ENCODE measurements around the gene MYO9A. TPM values are rescaled to one million over a fixed set of nuclear protein-coding genes. Genes with fewer than 3 reads are reported as not detected.
"Not testable (repeated sequence)": the region's sequence is repeated elsewhere in the genome, so short reads cannot be mapped to it uniquely, and the experiment has no call there.

The MYO9A gene
- polyA plus RNA-seq, 2 donors, result 2.6 to 4.3 TPM

DNA sequence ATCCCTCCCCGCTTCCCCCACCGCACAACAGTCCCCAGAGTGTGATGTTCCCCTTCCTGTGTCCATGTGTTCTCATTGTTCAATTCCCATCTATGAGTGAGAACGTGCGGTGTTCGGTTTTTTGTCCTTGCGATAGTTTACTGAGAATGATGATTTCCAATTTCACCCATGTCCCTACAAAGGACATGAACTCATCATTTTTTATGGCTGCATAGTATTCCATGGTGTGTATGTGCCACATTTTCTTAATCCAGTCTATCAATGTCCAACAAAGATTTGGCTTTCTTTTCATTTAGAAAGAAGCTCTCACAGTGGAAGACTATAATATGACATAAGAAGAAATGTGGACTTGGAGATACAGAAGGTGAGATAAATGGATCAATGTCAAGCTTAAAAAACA, 119.2 kb downstream of the MYO9A start:
- H3K27ac ChIP-seq (ENCODE audit: low read depth in 2 of 2, low read length in 1 of 2); H3K4me3 ChIP-seq (ENCODE audit: low read depth in 1 of 2, low read length in 2 of 2); H3K36me3 ChIP-seq (ENCODE audit: control insufficient read depth in 2 of 2, insufficient read depth in 2 of 2, low read length in 1 of 2); H3K4me1 ChIP-seq (ENCODE audit: control insufficient read depth in 2 of 2, insufficient read depth in 2 of 2, low read length in 1 of 2); H3K27me3 ChIP-seq (ENCODE audit: control insufficient read depth in 1 of 2, insufficient read depth in 2 of 2, low read length in 2 of 2); H3K9me3 ChIP-seq (ENCODE audit: control insufficient read depth in 2 of 2, insufficient read depth in 1 of 2, low read depth in 1 of 2, low read length in 1 of 2): not testable (repeated sequence)
- WGBS, 2 donors, result 90 to 96% methylated on average over 4 to 5 of the region's 6 CpGs

DNA sequence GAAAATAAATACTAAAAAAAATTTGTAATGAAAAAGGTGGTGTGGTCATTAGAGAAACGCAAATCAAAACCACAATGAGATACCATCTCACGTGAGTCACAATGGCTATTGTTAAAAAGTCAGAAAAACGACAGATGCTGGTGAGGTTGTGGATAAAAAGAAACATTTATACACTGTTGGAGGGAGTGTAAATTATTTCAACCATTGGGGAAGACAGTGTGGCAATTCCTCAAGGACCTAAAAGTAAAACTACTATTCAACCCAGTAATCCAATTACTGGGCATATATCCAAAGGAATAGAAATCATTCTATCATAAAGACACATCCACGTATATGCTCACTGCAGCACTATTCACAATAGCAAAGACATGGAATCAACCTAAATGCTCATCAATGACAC, 120.3 kb downstream of the MYO9A start:
- no peak overlapping the region for H3K4me3 ChIP-seq (ENCODE audit: low read depth in 1 of 2, low read length in 2 of 2)
- H3K27ac ChIP-seq (ENCODE audit: low read depth in 2 of 2, low read length in 1 of 2), result no peak overlapping the region
- H3K36me3 ChIP-seq (ENCODE audit: control insufficient read depth in 2 of 2, insufficient read depth in 2 of 2, low read length in 1 of 2), result no peaks in the 10 kb centered on the region
- WGBS, 2 donors, result 74 to 80% methylated on average over 4 of the region's 4 CpGs
- no peaks in the 10 kb centered on the region for H3K9me3 ChIP-seq (ENCODE audit: control insufficient read depth in 2 of 2, insufficient read depth in 1 of 2, low read depth in 1 of 2, low read length in 1 of 2)
- H3K27me3 ChIP-seq (ENCODE audit: control insufficient read depth in 1 of 2, insufficient read depth in 2 of 2, low read length in 2 of 2), result no peaks in the 10 kb centered on the region
- no peaks in the 10 kb centered on the region for H3K4me1 ChIP-seq (ENCODE audit: control insufficient read depth in 2 of 2, insufficient read depth in 2 of 2, low read length in 1 of 2)

DNA sequence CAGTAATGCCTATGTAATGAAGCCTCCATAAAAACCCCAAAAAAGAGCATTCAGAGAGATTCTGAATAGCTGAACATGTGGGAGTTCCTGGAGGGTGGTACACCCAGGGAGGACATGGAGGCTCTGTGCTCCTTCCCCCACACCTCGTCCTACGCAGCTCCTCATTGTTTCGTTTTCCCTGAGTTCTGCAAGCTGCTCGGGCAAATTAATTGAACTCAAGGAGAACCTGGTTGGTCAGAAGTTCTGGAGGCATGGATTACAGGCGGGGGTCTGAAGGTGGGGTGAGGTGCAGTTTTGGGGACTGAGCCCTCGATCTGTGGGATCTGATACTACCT, 142.2 kb downstream of the MYO9A start:
- Histone ChIP-seq H3K27me3 (ENCODE audit: control insufficient read depth in 1 of 2, insufficient read depth in 2 of 2, low read length in 2 of 2) (no peaks in the 10 kb centered on the region), H3K36me3 (ENCODE audit: control insufficient read depth in 2 of 2, insufficient read depth in 2 of 2, low read length in 1 of 2) (peaks cover 0 to 7% of the 10 kb centered on the region in 2 donors), H3K9me3 (ENCODE audit: control insufficient read depth in 2 of 2, insufficient read depth in 1 of 2, low read depth in 1 of 2, low read length in 1 of 2) (no peaks in the 10 kb centered on the region), H3K4me1 (ENCODE audit: control insufficient read depth in 2 of 2, insufficient read depth in 2 of 2, low read length in 1 of 2) (no peaks in the 10 kb centered on the region), H3K4me3 (ENCODE audit: low read depth in 1 of 2, low read length in 2 of 2) (no peak overlapping the region), H3K27ac (ENCODE audit: low read depth in 2 of 2, low read length in 1 of 2) (peak overlapping the region; percentile 42 to 77)
- 86 to 95% methylated on average over 6 of the region's 6 CpGs for WGBS, 2 donors

DNA sequence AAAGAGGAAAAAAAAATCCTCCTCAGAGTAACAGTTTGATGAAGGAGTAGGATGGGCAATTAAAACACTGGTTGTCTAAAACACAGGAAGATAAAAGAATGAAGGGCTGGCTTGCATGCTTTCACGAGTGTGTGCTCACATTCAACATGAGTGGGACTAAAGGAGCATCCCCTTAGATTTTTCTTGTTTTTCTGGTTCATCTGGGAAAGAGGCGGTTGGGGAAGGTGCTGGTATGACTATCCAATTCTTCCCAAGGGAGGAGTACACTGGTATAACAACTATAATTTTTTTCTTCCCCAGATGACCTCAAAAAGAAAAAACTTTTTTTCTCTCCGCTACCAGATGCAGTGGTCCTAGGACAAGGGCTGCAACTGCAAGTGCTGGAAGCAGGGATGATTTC, 143.7 kb downstream of the MYO9A start:
- H3K4me3 ChIP-seq (ENCODE audit: low read depth in 1 of 2, low read length in 2 of 2), result no peak overlapping the region
- H3K4me1 ChIP-seq (ENCODE audit: control insufficient read depth in 2 of 2, insufficient read depth in 2 of 2, low read length in 1 of 2), result no peaks in the 10 kb centered on the region
- H3K27me3 ChIP-seq (ENCODE audit: control insufficient read depth in 1 of 2, insufficient read depth in 2 of 2, low read length in 2 of 2), result no peaks in the 10 kb centered on the region
- H3K36me3 ChIP-seq (ENCODE audit: control insufficient read depth in 2 of 2, insufficient read depth in 2 of 2, low read length in 1 of 2), result peaks cover 0 to 7% of the 10 kb centered on the region in 2 donors
- 89 to 96% methylated on average over 3 of the region's 3 CpGs for WGBS, 2 donors
- H3K9me3 ChIP-seq (ENCODE audit: control insufficient read depth in 2 of 2, insufficient read depth in 1 of 2, low read depth in 1 of 2, low read length in 1 of 2), result no peaks in the 10 kb centered on the region
- no peak overlapping the region for H3K27ac ChIP-seq (ENCODE audit: low read depth in 2 of 2, low read length in 1 of 2)

DNA sequence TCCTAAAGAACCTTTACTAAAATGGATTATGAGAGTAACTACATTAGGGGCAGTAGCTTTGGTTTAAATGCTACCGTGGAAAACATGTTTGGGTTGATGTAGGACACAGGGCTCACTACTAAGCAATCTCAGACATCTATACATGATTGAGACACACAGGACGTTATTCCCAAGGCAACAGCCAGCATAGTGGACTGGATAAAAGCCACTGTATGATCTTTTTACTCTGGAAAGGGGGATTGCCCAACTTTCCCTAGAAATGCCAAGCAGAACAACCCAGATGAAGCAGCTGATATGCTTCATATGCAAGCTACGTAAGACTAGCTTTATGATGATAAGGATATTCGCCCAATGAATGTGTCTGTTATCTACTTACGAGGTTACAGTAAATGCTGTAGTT, 144.6 kb downstream of the MYO9A start:
- no peaks in the 10 kb centered on the region for H3K9me3 ChIP-seq (ENCODE audit: control insufficient read depth in 2 of 2, insufficient read depth in 1 of 2, low read depth in 1 of 2, low read length in 1 of 2)
- no peaks in the 10 kb centered on the region for H3K4me1 ChIP-seq (ENCODE audit: control insufficient read depth in 2 of 2, insufficient read depth in 2 of 2, low read length in 1 of 2)
- no peak overlapping the region for H3K27ac ChIP-seq (ENCODE audit: low read depth in 2 of 2, low read length in 1 of 2)
- H3K4me3 ChIP-seq (ENCODE audit: low read depth in 1 of 2, low read length in 2 of 2), result peak overlapping the region in 1 of 2 donors; percentile 3
- 98 to 99% methylated on average over 5 of the region's 5 CpGs for WGBS, 2 donors
- H3K27me3 ChIP-seq (ENCODE audit: control insufficient read depth in 1 of 2, insufficient read depth in 2 of 2, low read length in 2 of 2), result no peaks in the 10 kb centered on the region
- H3K36me3 ChIP-seq (ENCODE audit: control insufficient read depth in 2 of 2, insufficient read depth in 2 of 2, low read length in 1 of 2), result peaks cover 0 to 7% of the 10 kb centered on the region in 2 donors

DNA sequence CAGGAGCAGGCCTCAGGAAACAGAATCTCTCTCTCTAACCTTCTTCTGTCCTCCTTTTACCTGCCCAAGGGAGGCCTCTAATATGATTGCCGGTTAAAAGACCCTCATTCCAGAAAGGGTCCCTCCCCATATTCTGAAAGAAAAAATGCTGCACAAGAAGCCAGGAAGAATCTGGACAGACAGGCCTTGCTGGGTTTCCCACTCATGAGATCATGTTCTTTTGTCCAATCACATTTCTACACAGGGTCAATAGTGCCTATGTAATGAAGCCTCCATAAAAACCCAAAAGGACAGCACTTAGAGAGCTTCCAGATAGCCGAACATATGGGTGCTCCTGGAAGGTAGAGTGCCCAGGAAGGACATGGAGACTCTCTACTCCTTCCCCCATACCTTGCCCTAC, 146.0 kb downstream of the MYO9A start:
- Histone ChIP-seq H3K9me3 (ENCODE audit: control insufficient read depth in 2 of 2, insufficient read depth in 1 of 2, low read depth in 1 of 2, low read length in 1 of 2) (no peaks in the 10 kb centered on the region), H3K27me3 (ENCODE audit: control insufficient read depth in 1 of 2, insufficient read depth in 2 of 2, low read length in 2 of 2) (no peaks in the 10 kb centered on the region), H3K27ac (ENCODE audit: low read depth in 2 of 2, low read length in 1 of 2) (no peak overlapping the region), H3K4me1 (ENCODE audit: control insufficient read depth in 2 of 2, insufficient read depth in 2 of 2, low read length in 1 of 2) (no peaks in the 10 kb centered on the region), H3K4me3 (ENCODE audit: low read depth in 1 of 2, low read length in 2 of 2) (no peak overlapping the region), H3K36me3 (ENCODE audit: control insufficient read depth in 2 of 2, insufficient read depth in 2 of 2, low read length in 1 of 2) (peaks cover 0 to 3% of the 10 kb centered on the region in 2 donors)
- WGBS, 2 donors, result 85 to 88% methylated on average over 2 of the region's 2 CpGs

DNA sequence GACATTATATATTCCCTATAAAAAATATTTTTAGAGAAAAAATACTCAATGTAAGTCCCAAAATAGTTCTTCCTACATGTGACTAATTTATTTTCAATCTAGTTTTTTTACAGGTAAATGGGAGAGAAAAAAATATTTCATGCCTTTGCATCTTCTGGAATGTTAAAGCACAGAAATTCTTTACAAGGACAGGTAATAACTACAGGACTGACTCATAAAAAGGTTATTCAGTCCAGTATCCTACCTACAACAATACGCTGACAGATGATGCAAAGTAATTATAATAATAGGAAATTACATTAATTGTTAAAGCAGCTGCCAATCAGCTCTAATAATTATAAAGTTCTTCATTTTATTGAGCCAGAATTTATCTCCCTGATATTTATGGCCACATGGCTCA, 147.5 kb downstream of the MYO9A start:
- Histone ChIP-seq H3K27ac (ENCODE audit: low read depth in 2 of 2, low read length in 1 of 2) (no peak overlapping the region), H3K36me3 (ENCODE audit: control insufficient read depth in 2 of 2, insufficient read depth in 2 of 2, low read length in 1 of 2) (no peaks in the 10 kb centered on the region), H3K4me3 (ENCODE audit: low read depth in 1 of 2, low read length in 2 of 2) (no peak overlapping the region), H3K9me3 (ENCODE audit: control insufficient read depth in 2 of 2, insufficient read depth in 1 of 2, low read depth in 1 of 2, low read length in 1 of 2) (no peaks in the 10 kb centered on the region), H3K27me3 (ENCODE audit: control insufficient read depth in 1 of 2, insufficient read depth in 2 of 2, low read length in 2 of 2) (no peaks in the 10 kb centered on the region), H3K4me1 (ENCODE audit: control insufficient read depth in 2 of 2, insufficient read depth in 2 of 2, low read length in 1 of 2) (no peaks in the 10 kb centered on the region)
- WGBS, 2 donors, result 93 to 95% methylated on average over 1 of the region's 1 CpG

DNA sequence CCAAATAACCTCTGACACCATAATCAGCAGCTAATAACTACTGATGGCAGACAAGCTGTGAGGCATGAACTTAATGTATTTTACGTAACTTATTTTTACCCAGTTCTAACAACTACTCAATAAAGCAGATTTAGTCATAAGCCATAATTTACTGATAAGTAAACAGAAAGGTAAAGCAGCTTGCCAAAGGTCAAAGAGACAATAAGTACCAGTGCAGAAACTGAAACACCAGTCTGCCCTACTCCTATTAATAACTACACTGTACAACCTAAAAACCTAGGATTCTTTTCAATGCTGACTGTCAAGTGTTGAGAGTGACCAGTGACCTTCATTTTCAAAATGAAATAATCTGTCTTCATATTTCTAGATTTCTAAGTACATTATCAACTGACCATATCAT, 155.4 kb downstream of the MYO9A start:
- H3K27me3 ChIP-seq (ENCODE audit: control insufficient read depth in 1 of 2, insufficient read depth in 2 of 2, low read length in 2 of 2), result no peaks in the 10 kb centered on the region
- H3K9me3 ChIP-seq (ENCODE audit: control insufficient read depth in 2 of 2, insufficient read depth in 1 of 2, low read depth in 1 of 2, low read length in 1 of 2), result no peaks in the 10 kb centered on the region
- H3K36me3 ChIP-seq (ENCODE audit: control insufficient read depth in 2 of 2, insufficient read depth in 2 of 2, low read length in 1 of 2), result no peaks in the 10 kb centered on the region
- no peak overlapping the region for H3K4me3 ChIP-seq (ENCODE audit: low read depth in 1 of 2, low read length in 2 of 2)
- no peak overlapping the region for H3K27ac ChIP-seq (ENCODE audit: low read depth in 2 of 2, low read length in 1 of 2)
- H3K4me1 ChIP-seq (ENCODE audit: control insufficient read depth in 2 of 2, insufficient read depth in 2 of 2, low read length in 1 of 2), result no peaks in the 10 kb centered on the region
- 74 to 95% methylated on average over 1 of the region's 1 CpG for WGBS, 2 donors

DNA sequence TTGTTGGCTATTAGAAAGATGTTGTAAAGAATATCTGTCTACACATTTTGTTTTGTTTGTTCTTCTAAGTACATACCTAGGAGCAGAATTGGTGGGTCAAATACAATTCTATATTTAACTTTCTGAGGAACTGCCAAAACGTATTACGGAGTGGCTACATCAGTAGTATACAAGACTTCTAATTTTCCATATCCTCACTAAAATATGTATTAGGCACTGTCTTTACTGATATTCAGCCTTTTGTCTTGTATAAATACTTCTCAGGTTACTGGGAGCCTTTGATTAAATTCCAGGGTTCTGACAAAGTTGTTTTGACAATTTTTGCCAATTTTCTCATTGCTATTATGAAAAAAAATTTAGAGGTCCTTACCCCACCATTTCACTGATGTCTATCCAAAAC, 160.9 kb downstream of the MYO9A start:
- Histone ChIP-seq H3K4me1 (ENCODE audit: control insufficient read depth in 2 of 2, insufficient read depth in 2 of 2, low read length in 1 of 2) (no peaks in the 10 kb centered on the region), H3K9me3 (ENCODE audit: control insufficient read depth in 2 of 2, insufficient read depth in 1 of 2, low read depth in 1 of 2, low read length in 1 of 2) (no peaks in the 10 kb centered on the region), H3K27me3 (ENCODE audit: control insufficient read depth in 1 of 2, insufficient read depth in 2 of 2, low read length in 2 of 2) (no peaks in the 10 kb centered on the region), H3K36me3 (ENCODE audit: control insufficient read depth in 2 of 2, insufficient read depth in 2 of 2, low read length in 1 of 2) (no peaks in the 10 kb centered on the region), H3K4me3 (ENCODE audit: low read depth in 1 of 2, low read length in 2 of 2) (no peak overlapping the region), H3K27ac (ENCODE audit: low read depth in 2 of 2, low read length in 1 of 2) (no peak overlapping the region)
- 79 to 89% methylated on average over 2 of the region's 2 CpGs for WGBS, 2 donors

DNA sequence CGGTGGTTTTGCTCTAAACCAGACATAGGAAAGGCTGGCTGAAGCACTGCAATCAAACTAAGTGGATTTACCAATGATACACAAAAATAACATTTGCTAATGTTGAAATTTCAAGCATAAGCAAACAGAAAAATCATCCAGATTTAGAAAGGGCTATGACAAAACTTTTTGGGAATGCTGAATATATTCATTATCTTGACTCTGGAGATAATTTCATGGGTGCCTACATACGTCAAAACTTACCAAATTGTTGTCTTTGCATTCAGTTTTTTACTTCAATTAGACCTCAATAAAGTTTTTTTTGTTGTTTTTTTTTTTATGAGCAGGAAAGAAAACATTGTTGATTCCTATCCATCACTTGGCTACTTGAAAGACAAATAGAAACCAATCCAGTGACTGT, 166.8 kb downstream of the MYO9A start:
- Histone ChIP-seq H3K4me1 (ENCODE audit: control insufficient read depth in 2 of 2, insufficient read depth in 2 of 2, low read length in 1 of 2) (no peaks in the 10 kb centered on the region), H3K36me3 (ENCODE audit: control insufficient read depth in 2 of 2, insufficient read depth in 2 of 2, low read length in 1 of 2) (no peaks in the 10 kb centered on the region), H3K9me3 (ENCODE audit: control insufficient read depth in 2 of 2, insufficient read depth in 1 of 2, low read depth in 1 of 2, low read length in 1 of 2) (no peaks in the 10 kb centered on the region), H3K27ac (ENCODE audit: low read depth in 2 of 2, low read length in 1 of 2) (no peak overlapping the region), H3K4me3 (ENCODE audit: low read depth in 1 of 2, low read length in 2 of 2) (no peak overlapping the region), H3K27me3 (ENCODE audit: control insufficient read depth in 1 of 2, insufficient read depth in 2 of 2, low read length in 2 of 2) (no peaks in the 10 kb centered on the region)
- 82 to 95% methylated on average over 2 of the region's 2 CpGs for whole genome bisulfite sequencing, 2 donors

Data from esophagus (tissue), 2 donors.